RWPE2 (cell line): ENCODE data around the gene RBM39.
A peak's percentile ranks its signal among the peaks of the same experiment; 100 is the strongest.
"Not testable (repeated sequence)": the region's sequence is repeated elsewhere in the genome, so short reads cannot be mapped to it uniquely, and the experiment has no call there.

Experiments used
- ATAC-seq: fragments of 200-7000 bp; cut with Tn5 transposase; 3 replicates; pipeline ENCODE4 v1.9.1; 2021; ENCODE audit warnings: low read depth
- DNase-seq: peaks from one replicate; pipeline ENCODE4 v3.0.0-alpha.2; 2020; ENCODE audit warnings: low spot score
- H3K27ac ChIP-seq: fragments of 450-650 bp; 2 replicates; pipeline ENCODE4 v1.5.1; 2017; ENCODE audit warnings: mild to moderate bottlenecking; ENCODE audit not compliant: poor library complexity, severe bottlenecking
- H3K27me3 ChIP-seq: fragments of 250-450 bp; sonication (Bioruptor Pico); 2 replicates; pipeline ENCODE4 v1.5.1; 2021; ENCODE audit warnings: mild to moderate bottlenecking, moderate library complexity; ENCODE audit not compliant: insufficient read depth, poor library complexity, severe bottlenecking
- H3K36me3 ChIP-seq: fragments of 250-450 bp; sonication (Bioruptor Pico); 2 replicates; pipeline ENCODE4 v1.5.1; 2020; ENCODE audit warnings: low read depth, mild to moderate bottlenecking, moderate library complexity
- H3K4me1 ChIP-seq: fragments of 250-450 bp; sonication (Bioruptor Pico); 2 replicates; pipeline ENCODE4 v1.5.1; 2021; ENCODE audit warnings: mild to moderate bottlenecking, moderate library complexity; ENCODE audit not compliant: insufficient read depth, poor library complexity, severe bottlenecking
- H3K4me3 ChIP-seq: fragments of 250-450 bp; sonication (Bioruptor Pico); 2 replicates; pipeline ENCODE4 v1.5.1; 2021; ENCODE audit warnings: mild to moderate bottlenecking, moderate library complexity; ENCODE audit not compliant: severe bottlenecking
- H3K9me3 ChIP-seq: fragments of 250-450 bp; sonication (Bioruptor Pico); 2 replicates; pipeline ENCODE4 v1.5.1; 2021; ENCODE audit warnings: mild to moderate bottlenecking, moderate library complexity; ENCODE audit not compliant: severe bottlenecking
- TF ChIP-seq, protein P1 (sequence below): fragments of 450-650 bp; IDR thresholded peaks from one replicate; pipeline ENCODE4 v1.5.1; 2017; ENCODE audit warnings: mild to moderate bottlenecking, moderate library complexity; ENCODE audit not compliant: poor library complexity, severe bottlenecking

The RBM39 gene

DNA sequence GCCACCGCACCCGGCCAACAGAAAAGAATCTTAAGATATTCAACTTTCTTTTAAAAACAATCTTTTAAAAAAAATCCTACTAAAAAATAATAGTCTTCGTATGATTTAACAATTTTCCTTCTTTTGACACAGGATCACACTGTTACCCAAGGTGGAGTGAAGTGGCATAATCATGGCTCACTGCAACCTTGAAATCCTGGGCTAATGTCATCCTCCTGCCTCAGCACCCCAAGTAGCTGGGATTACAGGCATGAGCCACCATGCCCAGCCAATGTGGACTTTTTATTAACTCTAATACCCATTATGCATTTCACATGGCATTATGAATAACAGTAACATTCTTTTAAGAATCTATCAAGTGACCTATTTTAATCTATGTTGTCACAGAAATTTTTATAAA, 20.8 kb downstream of the RBM39 start:
- Histone ChIP-seq H3K9me3 (no peaks in the 10 kb centered on the region), H3K4me1 (no peaks in the 10 kb centered on the region), H3K4me3 (no peak overlapping the region), H3K36me3 (peaks cover 100% of the 10 kb centered on the region), H3K27ac (no peak overlapping the region), H3K27me3 (no peaks in the 10 kb centered on the region)
- DNase-seq (no peak), ATAC-seq (no peak)
- TF ChIP-seq, protein P1, sequence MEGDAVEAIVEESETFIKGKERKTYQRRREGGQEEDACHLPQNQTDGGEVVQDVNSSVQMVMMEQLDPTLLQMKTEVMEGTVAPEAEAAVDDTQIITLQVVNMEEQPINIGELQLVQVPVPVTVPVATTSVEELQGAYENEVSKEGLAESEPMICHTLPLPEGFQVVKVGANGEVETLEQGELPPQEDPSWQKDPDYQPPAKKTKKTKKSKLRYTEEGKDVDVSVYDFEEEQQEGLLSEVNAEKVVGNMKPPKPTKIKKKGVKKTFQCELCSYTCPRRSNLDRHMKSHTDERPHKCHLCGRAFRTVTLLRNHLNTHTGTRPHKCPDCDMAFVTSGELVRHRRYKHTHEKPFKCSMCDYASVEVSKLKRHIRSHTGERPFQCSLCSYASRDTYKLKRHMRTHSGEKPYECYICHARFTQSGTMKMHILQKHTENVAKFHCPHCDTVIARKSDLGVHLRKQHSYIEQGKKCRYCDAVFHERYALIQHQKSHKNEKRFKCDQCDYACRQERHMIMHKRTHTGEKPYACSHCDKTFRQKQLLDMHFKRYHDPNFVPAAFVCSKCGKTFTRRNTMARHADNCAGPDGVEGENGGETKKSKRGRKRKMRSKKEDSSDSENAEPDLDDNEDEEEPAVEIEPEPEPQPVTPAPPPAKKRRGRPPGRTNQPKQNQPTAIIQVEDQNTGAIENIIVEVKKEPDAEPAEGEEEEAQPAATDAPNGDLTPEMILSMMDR, result no peak

GRCh38 chr20:35720165-35721123, 21.6 kb downstream of the RBM39 start:
- Histone ChIP-seq H3K27ac (no peak overlapping the region), H3K36me3 (peaks cover 100% of the 10 kb centered on the region)
- TF ChIP-seq, protein P1, result no peak

GRCh38 chr20:35719717-35720116, 22.3 kb downstream of the RBM39 start:
- DNase-seq, result no peak
- Histone ChIP-seq H3K4me3 (no peak overlapping the region), H3K36me3 (peaks cover 100% of the 10 kb centered on the region), H3K27me3 (no peaks in the 10 kb centered on the region), H3K27ac (no peak overlapping the region), H3K4me1 (no peaks in the 10 kb centered on the region), H3K9me3 (no peaks in the 10 kb centered on the region)
- TF ChIP-seq, protein P1, result no peak
- ATAC-seq, result no peak

More at GRCh38 chr20:35720165-35721123, 21.6 kb downstream of the RBM39 start:
- Histone ChIP-seq H3K9me3 (no peaks in the 10 kb centered on the region), H3K4me1 (no peaks in the 10 kb centered on the region), H3K4me3 (no peak overlapping the region), H3K27me3 (no peaks in the 10 kb centered on the region)
- ATAC-seq (0 out of 3 replicates have a peak, but pooled peaks have one; percentile 0), DNase-seq (no peak)

DNA sequence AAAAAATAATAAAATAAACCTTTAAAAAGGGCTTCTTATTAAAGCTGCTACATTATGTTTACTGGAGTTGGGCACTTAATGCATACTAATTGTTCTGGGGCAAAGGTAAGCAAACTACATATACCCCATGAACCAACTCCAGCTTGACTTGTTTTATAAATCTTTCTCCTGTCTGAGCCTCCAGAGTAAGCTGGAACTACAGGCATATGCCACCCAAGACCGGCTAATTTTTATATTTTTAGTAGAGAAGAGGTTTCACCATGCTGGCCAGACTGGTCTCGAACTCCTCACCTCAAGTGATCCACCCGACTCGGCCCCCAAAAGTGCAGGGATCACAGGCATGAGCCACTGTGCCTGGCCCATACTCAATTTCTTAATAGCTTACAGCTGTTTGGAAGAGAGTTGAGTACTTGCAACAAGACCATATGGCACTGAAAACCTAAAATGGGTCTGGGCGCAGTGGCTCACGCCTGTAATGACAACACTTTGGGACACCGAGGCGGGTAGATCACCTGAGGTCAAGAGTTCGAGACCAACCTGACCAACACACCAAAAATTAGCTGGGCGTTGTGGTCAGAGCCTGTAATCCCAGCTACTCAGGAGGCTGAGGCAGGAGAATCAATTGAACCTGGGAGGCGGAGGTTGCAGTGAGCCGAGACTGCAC, 23.0 kb downstream of the RBM39 start:
- H3K9me3 ChIP-seq, result no peaks in the 10 kb centered on the region
- no peak overlapping the region for H3K4me3 ChIP-seq
- TF ChIP-seq, protein P1, result no peak
- DNase-seq, result no peak
- H3K36me3 ChIP-seq, result peaks cover 100% of the 10 kb centered on the region
- ATAC-seq, result no peak; the same call in 2 of the 3 replicates
- no peaks in the 10 kb centered on the region for H3K4me1 ChIP-seq
- no peaks in the 10 kb centered on the region for H3K27me3 ChIP-seq
- H3K27ac ChIP-seq, result no peak overlapping the region

- H3K27me3 ChIP-seq, H3K4me3 ChIP-seq, DNase-seq, H3K27ac ChIP-seq, H3K9me3 ChIP-seq, H3K4me1 ChIP-seq: not testable (repeated sequence)
- ATAC-seq, result peak; percentile 6; the same call in 1 of the 3 replicates
- peaks cover 100% of the 10 kb centered on the region for H3K36me3 ChIP-seq
These were observed 23.7 kb downstream of the RBM39 start for GRCh38 chr20:35718321-35718720.
